ENCODE measurements around the gene GAS2L1.

GAS2L1 gene

GRCh38 chr22:29332886-29333496 lies 26.5 kb downstream of the GAS2L1 start:
- no peak overlapping the region for H3K4me3 ChIP-seq (ENCODE audit: low read depth, low read length)
- DNase-seq (ENCODE audit: low read depth): peak; percentile 94
- TF ChIP-seq CTCF (IDR thresholded peaks at IDR 0.05; ENCODE audit: low read depth, low read length): no peak
- no peak for TF ChIP-seq MYC (IDR thresholded peaks at IDR 0.05; ENCODE audit: low read depth, low read length)

- DNase-seq (ENCODE audit: low read depth): no peak
- TF ChIP-seq MAX (IDR thresholded peaks at IDR 0.05; ENCODE audit: low read depth, low read length) (no peak), POLR2A (IDR thresholded peaks at IDR 0.05; ENCODE audit: extremely low read depth, insufficient read length) (no peak), MYC (IDR thresholded peaks at IDR 0.05; ENCODE audit: low read depth, low read length) (no peak), CTCF (IDR thresholded peaks at IDR 0.05; ENCODE audit: low read depth, low read length) (no peak)
- H3K4me3 ChIP-seq (ENCODE audit: low read depth, low read length): no peak overlapping the region
Observed at GRCh38 chr22:29334148-29334547, 27.7 kb downstream of the GAS2L1 start.

GRCh38 chr22:29334696-29335344 lies 28.4 kb downstream of the GAS2L1 start:
- no peak for TF ChIP-seq POLR2A (IDR thresholded peaks at IDR 0.05; ENCODE audit: extremely low read depth, insufficient read length)
- TF ChIP-seq CTCF (IDR thresholded peaks at IDR 0.05; ENCODE audit: low read depth, low read length): no peak
- TF ChIP-seq MAX (IDR thresholded peaks at IDR 0.05; ENCODE audit: low read depth, low read length): no peak
- no peak for TF ChIP-seq MYC (IDR thresholded peaks at IDR 0.05; ENCODE audit: low read depth, low read length)
- no peak for DNase-seq (ENCODE audit: low read depth)
- no peak overlapping the region for H3K4me3 ChIP-seq (ENCODE audit: low read depth, low read length)

- H3K4me3 ChIP-seq (ENCODE audit: low read depth, low read length): no peak overlapping the region
- no peak for DNase-seq (ENCODE audit: low read depth)
- TF ChIP-seq MAX (IDR thresholded peaks at IDR 0.05; ENCODE audit: low read depth, low read length) (no peak), POLR2A (IDR thresholded peaks at IDR 0.05; ENCODE audit: extremely low read depth, insufficient read length) (no peak), MYC (IDR thresholded peaks at IDR 0.05; ENCODE audit: low read depth, low read length) (no peak), CTCF (IDR thresholded peaks at IDR 0.05; ENCODE audit: low read depth, low read length) (no peak)
Observed at GRCh38 chr22:29335656-29336055, 29.2 kb downstream of the GAS2L1 start.

- DNase-seq (ENCODE audit: low read depth): no peak
- no peak for TF ChIP-seq POLR2A (IDR thresholded peaks at IDR 0.05; ENCODE audit: extremely low read depth, insufficient read length)
- no peak for TF ChIP-seq CTCF (IDR thresholded peaks at IDR 0.05; ENCODE audit: low read depth, low read length)
- TF ChIP-seq MAX (IDR thresholded peaks at IDR 0.05; ENCODE audit: low read depth, low read length): no peak
- no peak for TF ChIP-seq MYC (IDR thresholded peaks at IDR 0.05; ENCODE audit: low read depth, low read length)
- H3K4me3 ChIP-seq (ENCODE audit: low read depth, low read length): no peak overlapping the region
Observed at GRCh38 chr22:29336751-29337490, 30.5 kb downstream of the GAS2L1 start.

Measured in NB4 (cell line).